ENCODE data around the gene LRPAP1. TPM values are rescaled to one million over a fixed set of nuclear protein-coding genes. Genes with fewer than 3 reads are reported as not detected.

LRPAP1 gene
- polyA plus RNA-seq, 1 donor from 2014 or later, result 91.1 TPM

DNA sequence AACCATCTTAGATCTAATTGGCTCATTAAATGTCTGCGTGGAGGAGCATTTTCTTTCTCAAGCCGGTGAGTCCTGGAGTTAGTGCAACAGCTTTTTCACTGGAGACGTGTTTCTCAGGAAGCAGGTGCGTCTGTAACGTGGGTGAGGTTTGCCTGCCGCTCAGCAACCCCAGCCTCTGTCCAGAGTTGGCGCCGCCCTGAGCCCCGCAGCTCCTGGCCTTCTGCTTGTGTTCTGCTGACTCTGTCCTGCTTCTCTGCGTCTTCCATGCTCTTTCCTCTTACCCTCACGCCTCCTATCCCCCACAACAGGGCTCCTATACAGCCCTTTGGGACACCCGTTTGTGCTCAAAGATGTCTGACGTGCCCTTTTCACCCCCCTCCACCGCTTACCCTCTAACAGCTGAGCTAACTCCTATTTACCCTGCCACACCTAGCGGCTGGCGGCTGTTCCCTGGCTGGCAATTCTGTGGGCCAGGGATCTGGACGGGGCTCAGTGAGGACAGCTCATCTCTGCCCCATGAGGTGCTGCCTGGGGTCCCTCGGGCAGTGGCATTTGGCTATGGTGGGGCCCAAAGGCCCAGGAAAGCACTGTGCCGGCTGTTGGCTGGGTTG lies 50.3 kb downstream of the LRPAP1 start:
- Histone ChIP-seq H3K9ac (ENCODE audit: low read length) (no peak overlapping the region), H3K4me3 (ENCODE audit: low read length) (no peak overlapping the region), H3F3A (ENCODE audit: insufficient read depth, low read length, poor library complexity, severe bottlenecking) (no peaks in the 10 kb centered on the region), H3K4me2 (ENCODE audit: low read length) (no peak overlapping the region), H3K36me3 (ENCODE audit: insufficient read depth, low read length) (no peaks in the 10 kb centered on the region), H3K27ac (ENCODE audit: low read length) (no peak overlapping the region), H3K27me3 (ENCODE audit: insufficient read depth, low read depth, low read length) (no peaks in the 10 kb centered on the region), H4K20me1 (ENCODE audit: insufficient read depth) (no peaks in the 10 kb centered on the region), H3K9me2 (ENCODE audit: insufficient read depth, low read length) (no peaks in the 10 kb centered on the region), H2AFZ (ENCODE audit: low read depth, low read length) (no peak overlapping the region), H3K9me3 (ENCODE audit: low read length) (no peaks in the 10 kb centered on the region), H3K79me2 (replicated peaks; ENCODE audit: insufficient read depth, low read length) (no peaks in the 10 kb centered on the region)
- TF ChIP-seq POLR2AphosphoS5 (IDR thresholded peaks at IDR 0.05) (no peak), TAF1 (IDR thresholded peaks at IDR 0.05; ENCODE audit: low read depth) (no peak), EP300 (conservative IDR thresholded peaks at IDR 0.05; ENCODE audit: poor library complexity, severe bottlenecking) (no peak), SMC3 (conservative IDR thresholded peaks at IDR 0.05; ENCODE audit: poor library complexity) (no peak), MXI1 (conservative IDR thresholded peaks at IDR 0.05; ENCODE audit: poor library complexity, severe bottlenecking) (no peak), EZH2 (IDR thresholded peaks at IDR 0.05; ENCODE audit: borderline replicate concordance, insufficient read depth, low read length, poor library complexity, severe bottlenecking) (no peak), RAD21 (conservative IDR thresholded peaks at IDR 0.05) (no peak)
- TF ChIP-seq, protein P1, sequence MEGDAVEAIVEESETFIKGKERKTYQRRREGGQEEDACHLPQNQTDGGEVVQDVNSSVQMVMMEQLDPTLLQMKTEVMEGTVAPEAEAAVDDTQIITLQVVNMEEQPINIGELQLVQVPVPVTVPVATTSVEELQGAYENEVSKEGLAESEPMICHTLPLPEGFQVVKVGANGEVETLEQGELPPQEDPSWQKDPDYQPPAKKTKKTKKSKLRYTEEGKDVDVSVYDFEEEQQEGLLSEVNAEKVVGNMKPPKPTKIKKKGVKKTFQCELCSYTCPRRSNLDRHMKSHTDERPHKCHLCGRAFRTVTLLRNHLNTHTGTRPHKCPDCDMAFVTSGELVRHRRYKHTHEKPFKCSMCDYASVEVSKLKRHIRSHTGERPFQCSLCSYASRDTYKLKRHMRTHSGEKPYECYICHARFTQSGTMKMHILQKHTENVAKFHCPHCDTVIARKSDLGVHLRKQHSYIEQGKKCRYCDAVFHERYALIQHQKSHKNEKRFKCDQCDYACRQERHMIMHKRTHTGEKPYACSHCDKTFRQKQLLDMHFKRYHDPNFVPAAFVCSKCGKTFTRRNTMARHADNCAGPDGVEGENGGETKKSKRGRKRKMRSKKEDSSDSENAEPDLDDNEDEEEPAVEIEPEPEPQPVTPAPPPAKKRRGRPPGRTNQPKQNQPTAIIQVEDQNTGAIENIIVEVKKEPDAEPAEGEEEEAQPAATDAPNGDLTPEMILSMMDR (IDR thresholded peaks at IDR 0.05; ENCODE audit: poor library complexity, severe bottlenecking), result no peak
- TF ChIP-seq, protein P2, sequence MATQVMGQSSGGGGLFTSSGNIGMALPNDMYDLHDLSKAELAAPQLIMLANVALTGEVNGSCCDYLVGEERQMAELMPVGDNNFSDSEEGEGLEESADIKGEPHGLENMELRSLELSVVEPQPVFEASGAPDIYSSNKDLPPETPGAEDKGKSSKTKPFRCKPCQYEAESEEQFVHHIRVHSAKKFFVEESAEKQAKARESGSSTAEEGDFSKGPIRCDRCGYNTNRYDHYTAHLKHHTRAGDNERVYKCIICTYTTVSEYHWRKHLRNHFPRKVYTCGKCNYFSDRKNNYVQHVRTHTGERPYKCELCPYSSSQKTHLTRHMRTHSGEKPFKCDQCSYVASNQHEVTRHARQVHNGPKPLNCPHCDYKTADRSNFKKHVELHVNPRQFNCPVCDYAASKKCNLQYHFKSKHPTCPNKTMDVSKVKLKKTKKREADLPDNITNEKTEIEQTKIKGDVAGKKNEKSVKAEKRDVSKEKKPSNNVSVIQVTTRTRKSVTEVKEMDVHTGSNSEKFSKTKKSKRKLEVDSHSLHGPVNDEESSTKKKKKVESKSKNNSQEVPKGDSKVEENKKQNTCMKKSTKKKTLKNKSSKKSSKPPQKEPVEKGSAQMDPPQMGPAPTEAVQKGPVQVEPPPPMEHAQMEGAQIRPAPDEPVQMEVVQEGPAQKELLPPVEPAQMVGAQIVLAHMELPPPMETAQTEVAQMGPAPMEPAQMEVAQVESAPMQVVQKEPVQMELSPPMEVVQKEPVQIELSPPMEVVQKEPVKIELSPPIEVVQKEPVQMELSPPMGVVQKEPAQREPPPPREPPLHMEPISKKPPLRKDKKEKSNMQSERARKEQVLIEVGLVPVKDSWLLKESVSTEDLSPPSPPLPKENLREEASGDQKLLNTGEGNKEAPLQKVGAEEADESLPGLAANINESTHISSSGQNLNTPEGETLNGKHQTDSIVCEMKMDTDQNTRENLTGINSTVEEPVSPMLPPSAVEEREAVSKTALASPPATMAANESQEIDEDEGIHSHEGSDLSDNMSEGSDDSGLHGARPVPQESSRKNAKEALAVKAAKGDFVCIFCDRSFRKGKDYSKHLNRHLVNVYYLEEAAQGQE (IDR thresholded peaks at IDR 0.05; ENCODE audit: borderline replicate concordance), result no peak

DNA sequence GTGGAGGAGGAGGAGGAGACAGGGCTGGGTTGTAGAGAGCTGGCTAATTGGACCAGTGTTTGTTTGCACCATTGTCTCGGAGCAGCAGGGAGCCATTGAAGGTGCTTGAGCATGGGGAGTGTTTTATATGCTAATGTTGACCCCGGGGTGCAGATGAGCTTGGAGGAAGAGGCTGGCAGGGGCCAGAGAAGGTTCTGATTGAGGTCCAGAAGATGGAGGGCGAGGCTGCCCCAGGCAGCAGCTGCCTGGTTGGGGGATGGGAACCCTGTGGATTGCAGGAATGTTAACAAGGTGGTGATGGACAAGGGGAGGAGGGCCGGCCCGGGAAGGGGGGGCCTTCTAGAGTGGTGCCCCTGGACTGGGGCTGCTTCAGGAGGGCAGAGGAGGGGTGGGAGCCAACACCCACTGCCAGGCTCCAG lies 51.1 kb downstream of the LRPAP1 start:
- H3K4me3 ChIP-seq (ENCODE audit: low read length), result no peak overlapping the region
- no peaks in the 10 kb centered on the region for H3K79me2 ChIP-seq (replicated peaks; ENCODE audit: insufficient read depth, low read length)
- no peaks in the 10 kb centered on the region for H3F3A ChIP-seq (ENCODE audit: insufficient read depth, low read length, poor library complexity, severe bottlenecking)
- H3K9ac ChIP-seq (ENCODE audit: low read length), result no peak overlapping the region
- H4K20me1 ChIP-seq (ENCODE audit: insufficient read depth), result no peaks in the 10 kb centered on the region
- H3K36me3 ChIP-seq (ENCODE audit: insufficient read depth, low read length), result no peaks in the 10 kb centered on the region
- H3K27me3 ChIP-seq (ENCODE audit: insufficient read depth, low read depth, low read length), result no peaks in the 10 kb centered on the region
- no peak overlapping the region for H3K27ac ChIP-seq (ENCODE audit: low read length)
- no peaks in the 10 kb centered on the region for H3K9me3 ChIP-seq (ENCODE audit: low read length)
- TF ChIP-seq SMC3 (conservative IDR thresholded peaks at IDR 0.05; ENCODE audit: poor library complexity) (no peak), TAF1 (IDR thresholded peaks at IDR 0.05; ENCODE audit: low read depth) (no peak), MXI1 (conservative IDR thresholded peaks at IDR 0.05; ENCODE audit: poor library complexity, severe bottlenecking) (no peak), RAD21 (conservative IDR thresholded peaks at IDR 0.05) (no peak), EP300 (conservative IDR thresholded peaks at IDR 0.05; ENCODE audit: poor library complexity, severe bottlenecking) (no peak), EZH2 (IDR thresholded peaks at IDR 0.05; ENCODE audit: borderline replicate concordance, insufficient read depth, low read length, poor library complexity, severe bottlenecking) (no peak), POLR2AphosphoS5 (IDR thresholded peaks at IDR 0.05) (no peak)
- TF ChIP-seq, protein P1 (IDR thresholded peaks at IDR 0.05; ENCODE audit: poor library complexity, severe bottlenecking), result no peak
- TF ChIP-seq, protein P2 (IDR thresholded peaks at IDR 0.05; ENCODE audit: borderline replicate concordance), result no peak
- no peaks in the 10 kb centered on the region for H3K9me2 ChIP-seq (ENCODE audit: insufficient read depth, low read length)
- H3K4me2 ChIP-seq (ENCODE audit: low read length), result no peak overlapping the region
- no peak overlapping the region for H2AFZ ChIP-seq (ENCODE audit: low read depth, low read length)
